H9 (cell line): ENCODE results near the gene LMTK2. TPM values are rescaled to one million over a fixed set of nuclear protein-coding genes. Genes with fewer than 3 reads are reported as not detected.

Experiments
- DNase-seq: peaks from one replicate; pipeline ENCODE4 v3.0.0-alpha.2; 2017
- H2AFZ ChIP-seq: one replicate; pipeline ENCODE4 v1.6.1; 2013; ENCODE audit warnings: mild to moderate bottlenecking, low read length, control low read depth, moderate library complexity
- H2AK5ac ChIP-seq: 2 replicates; pipeline ENCODE4 v1.6.1; 2013; ENCODE audit warnings: low read length, control low read depth, mixed read lengths; ENCODE audit not compliant: insufficient read length
- H2BK120ac ChIP-seq: one replicate; pipeline ENCODE4 v1.6.1; 2013; ENCODE audit warnings: low read depth, mild to moderate bottlenecking, low read length, control low read depth, inconsistent platforms; ENCODE audit not compliant: poor library complexity, severe bottlenecking
- H2BK12ac ChIP-seq: 2 replicates; pipeline ENCODE4 v1.6.1; 2013; ENCODE audit warnings: low read length, control low read depth, mixed read lengths, low read depth; ENCODE audit not compliant: insufficient read length
- H2BK15ac ChIP-seq: 2 replicates; pipeline ENCODE4 v1.6.1; 2013; ENCODE audit warnings: low read depth, low read length, control low read depth
- H2BK20ac ChIP-seq: one replicate; pipeline ENCODE4 v1.6.1; 2013; ENCODE audit warnings: low read depth, mild to moderate bottlenecking, low read length, control low read depth, inconsistent platforms; ENCODE audit not compliant: poor library complexity, severe bottlenecking
- H2BK5ac ChIP-seq: 2 replicates; pipeline ENCODE4 v1.6.1; 2013; ENCODE audit warnings: low read length, control low read depth, mixed read lengths; ENCODE audit not compliant: insufficient read length
- H3K14ac ChIP-seq: 2 replicates; pipeline ENCODE4 v1.6.1; 2013; ENCODE audit warnings: low read length, control low read depth; ENCODE audit not compliant: insufficient read depth
- H3K18ac ChIP-seq: 2 replicates; pipeline ENCODE4 v1.6.1; 2013; ENCODE audit warnings: low read depth, mild to moderate bottlenecking, mixed read lengths, low read length, control low read depth; ENCODE audit not compliant: insufficient read length
- H3K23ac ChIP-seq: 2 replicates; pipeline ENCODE4 v1.6.1; 2013; ENCODE audit warnings: low read length, control low read depth, mixed read lengths, low read depth; ENCODE audit not compliant: insufficient read length
- H3K23me2 ChIP-seq: 2 replicates; pipeline ENCODE4 v1.6.1; 2013; ENCODE audit warnings: low read depth, mild to moderate bottlenecking, mixed read lengths, low read length, control low read depth; ENCODE audit not compliant: insufficient read length, poor library complexity, severe bottlenecking
- H3K27ac ChIP-seq: 2 replicates; pipeline ENCODE4 v1.5.1; 2013; ENCODE audit warnings: low read length, control low read depth, mixed read lengths, low read depth; ENCODE audit not compliant: insufficient read length
- H3K27me3 ChIP-seq: 2 replicates; pipeline ENCODE4 v1.6.1; 2013; ENCODE audit warnings: low read length, control low read depth, inconsistent platforms; ENCODE audit not compliant: insufficient read depth
- H3K4ac ChIP-seq: 2 replicates; pipeline ENCODE4 v1.6.1; 2013; ENCODE audit warnings: low read depth, mild to moderate bottlenecking, control low read depth, inconsistent platforms, low read length, moderate library complexity
- H3K4me1 ChIP-seq: 2 replicates; pipeline ENCODE4 v1.6.1; 2013; ENCODE audit warnings: low read length, control low read depth, inconsistent platforms; ENCODE audit not compliant: insufficient read depth
- H3K4me2 ChIP-seq: 2 replicates; pipeline ENCODE4 v1.6.1; 2013; ENCODE audit warnings: low read length, control low read depth, mixed read lengths; ENCODE audit not compliant: insufficient read length, insufficient read depth
- H3K56ac ChIP-seq: 2 replicates; pipeline ENCODE4 v1.6.1; 2013; ENCODE audit warnings: low read depth, mild to moderate bottlenecking, mixed read lengths, low read length, control low read depth; ENCODE audit not compliant: insufficient read length
- H3K79me1 ChIP-seq: 2 replicates; pipeline ENCODE4 v1.6.1; 2013; ENCODE audit warnings: low read depth, mild to moderate bottlenecking, moderate library complexity, low read length, control low read depth, inconsistent platforms; ENCODE audit not compliant: insufficient read depth, poor library complexity, severe bottlenecking
- H3K79me2 ChIP-seq: 2 replicates; pipeline ENCODE4 v1.6.1; 2013; ENCODE audit warnings: low read length, control low read depth, inconsistent platforms; ENCODE audit not compliant: insufficient read depth
- H3K9ac ChIP-seq: 2 replicates; pipeline ENCODE4 v1.6.1; 2013; ENCODE audit warnings: low read length, control low read depth, mixed read lengths; ENCODE audit not compliant: insufficient read length; ENCODE audit errors: extremely low read depth
- H3K9me3 ChIP-seq: one replicate; pipeline ENCODE4 v1.6.1; 2013; ENCODE audit warnings: low read depth, low read length, inconsistent platforms; ENCODE audit not compliant: control insufficient read depth
- H3T11ph ChIP-seq: one replicate; pipeline ENCODE4 v1.6.1; 2013; ENCODE audit warnings: mild to moderate bottlenecking, low read length, control low read depth, inconsistent platforms
- H4K20me1 ChIP-seq: one replicate; pipeline ENCODE4 v1.6.1; 2013; ENCODE audit not compliant: control insufficient read depth, insufficient read length, insufficient read depth
- H4K5ac ChIP-seq: 2 replicates; pipeline ENCODE4 v1.6.1; 2013; ENCODE audit warnings: low read depth, mild to moderate bottlenecking, mixed read lengths, low read length, control low read depth; ENCODE audit not compliant: insufficient read length
- H4K8ac ChIP-seq: replicated peaks from 2 replicates; pipeline ENCODE4 v1.6.1; 2013; ENCODE audit warnings: low read length, control low read depth, mixed read lengths, low read depth; ENCODE audit not compliant: insufficient read length
- H4K91ac ChIP-seq: 2 replicates; pipeline ENCODE4 v1.6.1; 2013; ENCODE audit warnings: low read depth, mild to moderate bottlenecking, moderate library complexity, mixed read lengths, low read length, control low read depth; ENCODE audit not compliant: insufficient read length
- H3K27ac Mint-ChIP-seq, 3 experiments: 2 replicates in 2 of 3; 3 replicates in 1 of 3; pipeline ENCODE4 v1.8.0; 2020 to 2021; ENCODE audit warnings: mixed read lengths in 3 of 3, mild to moderate bottlenecking in 1 of 3, moderate library complexity in 1 of 3
- H3K27me3 Mint-ChIP-seq: 2 replicates; pipeline ENCODE4 v1.8.0; 2021; ENCODE audit warnings: low read depth, mild to moderate bottlenecking, moderate library complexity, mixed read lengths
- H3K36me3 Mint-ChIP-seq, 3 experiments: 2 replicates in 2 of 3; 3 replicates in 1 of 3; pipeline ENCODE4 v1.8.0; 2020 to 2021; ENCODE audit warnings: low read depth in 3 of 3, mixed read lengths in 3 of 3; ENCODE audit not compliant: insufficient read depth in 1 of 3
- H3K4me1 Mint-ChIP-seq, 2 experiments: 2 replicates each; pipeline ENCODE4 v1.8.0; 2020; ENCODE audit warnings: mixed read lengths in 2 of 2
- H3K4me3 Mint-ChIP-seq, 2 experiments: 2 replicates in 1 of 2; 3 replicates in 1 of 2; pipeline ENCODE4 v1.8.0; 2020 to 2021; ENCODE audit warnings: mild to moderate bottlenecking in 2 of 2, mixed read lengths in 2 of 2, moderate library complexity in 1 of 2
- H3K9me3 Mint-ChIP-seq, 2 experiments: 2 replicates in 1 of 2; 3 replicates in 1 of 2; pipeline ENCODE4 v1.8.0; 2020; ENCODE audit warnings: mild to moderate bottlenecking in 2 of 2, mixed read lengths in 2 of 2, moderate library complexity in 1 of 2
- WGBS: extraction: QIAGEN DNeasy Blood & Tissue Kit; methylation state at CpG from one replicate; pipeline ENCODE4 v1.1.7; 2013; ENCODE audit warnings: missing lambda C conversion rate, low lambda C conversion rate, mixed read lengths; ENCODE audit not compliant: insufficient read length; ENCODE audit errors: extremely low coverage; 5-methylcytosine and 5-hydroxymethylcytosine counted together
- total RNA-seq: library from RNA; stranded (reverse); gene quantifications from 2 replicates; pipeline ENCODE4 v1.2.1, GENCODE V29; 2021
- TF ChIP-seq, protein P1 (sequence below): fragments of 200-600 bp; sonication (generic); conservative IDR thresholded peaks from 3 replicates; pipeline ENCODE4 v1.8.0; 2021; ENCODE audit warnings: antibody characterized with exemption, mild to moderate bottlenecking

Gene LMTK2
- total RNA-seq, 1 experiment from 2014 or later, result 24.9 TPM

DNA sequence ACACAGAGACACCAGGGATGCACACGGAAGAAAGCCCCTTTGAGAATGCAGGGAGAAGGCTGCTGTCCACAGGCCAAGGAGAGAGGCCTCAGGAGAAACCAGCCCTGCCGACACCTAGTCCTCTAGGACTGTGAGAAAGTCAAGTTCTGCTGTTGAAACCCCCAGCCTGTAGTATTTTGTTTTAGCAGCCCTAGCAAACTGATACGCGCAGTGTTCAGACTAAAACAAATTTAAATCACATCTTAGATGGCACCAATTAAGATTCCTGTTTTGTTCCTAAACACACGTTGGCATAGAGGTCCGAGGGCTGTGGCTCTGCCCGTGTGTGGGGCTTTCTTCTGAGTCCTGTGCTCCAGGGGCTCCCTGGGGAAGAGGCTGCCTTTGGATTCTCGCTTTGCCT lies 21.7 kb downstream of the LMTK2 start:
- Histone ChIP-seq H3K79me1 (peaks cover 2% of the 10 kb centered on the region), H2BK12ac (no peak overlapping the region), H3K14ac (no peak overlapping the region), H4K5ac (no peak overlapping the region), H3K9ac (no peak overlapping the region), H4K20me1 (no peaks in the 10 kb centered on the region), H3K56ac (no peak overlapping the region), H3K4ac (no peak overlapping the region), H2AK5ac (no peak overlapping the region), H2BK120ac (no peak overlapping the region), H3K27me3 (no peaks in the 10 kb centered on the region), H3K27ac (no peak overlapping the region), H2BK20ac (no peak overlapping the region), H3K23me2 (no peaks in the 10 kb centered on the region), H4K8ac (no peak overlapping the region), H2AFZ (no peak overlapping the region), H3T11ph (no peak overlapping the region), H3K4me1 (no peaks in the 10 kb centered on the region), H3K18ac (no peak overlapping the region), H3K4me2 (no peak overlapping the region), H2BK15ac (no peak overlapping the region), H2BK5ac (no peak overlapping the region), H3K79me2 (peaks cover 2% of the 10 kb centered on the region; the same call in 1 of the 2 replicates), H3K23ac (no peak overlapping the region), H3K9me3 (no peaks in the 10 kb centered on the region), H4K91ac (no peak overlapping the region)
- DNase-seq, result no peak
- H3K4me3 Mint-ChIP-seq, result no peak overlapping the region
- H3K4me1 Mint-ChIP-seq, result peaks cover 20 to 30% of the 10 kb centered on the region in 2 experiments
- no peaks in the 10 kb centered on the region for H3K9me3 Mint-ChIP-seq
- H3K27ac Mint-ChIP-seq, result no peak overlapping the region; a peak in 1 of 7 replicates
- WGBS, result no CpG with 5 or more reads among the region's 8 CpGs
- TF ChIP-seq, protein P1, sequence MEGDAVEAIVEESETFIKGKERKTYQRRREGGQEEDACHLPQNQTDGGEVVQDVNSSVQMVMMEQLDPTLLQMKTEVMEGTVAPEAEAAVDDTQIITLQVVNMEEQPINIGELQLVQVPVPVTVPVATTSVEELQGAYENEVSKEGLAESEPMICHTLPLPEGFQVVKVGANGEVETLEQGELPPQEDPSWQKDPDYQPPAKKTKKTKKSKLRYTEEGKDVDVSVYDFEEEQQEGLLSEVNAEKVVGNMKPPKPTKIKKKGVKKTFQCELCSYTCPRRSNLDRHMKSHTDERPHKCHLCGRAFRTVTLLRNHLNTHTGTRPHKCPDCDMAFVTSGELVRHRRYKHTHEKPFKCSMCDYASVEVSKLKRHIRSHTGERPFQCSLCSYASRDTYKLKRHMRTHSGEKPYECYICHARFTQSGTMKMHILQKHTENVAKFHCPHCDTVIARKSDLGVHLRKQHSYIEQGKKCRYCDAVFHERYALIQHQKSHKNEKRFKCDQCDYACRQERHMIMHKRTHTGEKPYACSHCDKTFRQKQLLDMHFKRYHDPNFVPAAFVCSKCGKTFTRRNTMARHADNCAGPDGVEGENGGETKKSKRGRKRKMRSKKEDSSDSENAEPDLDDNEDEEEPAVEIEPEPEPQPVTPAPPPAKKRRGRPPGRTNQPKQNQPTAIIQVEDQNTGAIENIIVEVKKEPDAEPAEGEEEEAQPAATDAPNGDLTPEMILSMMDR, result no peak
- H3K27me3 Mint-ChIP-seq, result no peaks in the 10 kb centered on the region
- no peaks in the 10 kb centered on the region; a peak in 4 of 7 replicates for H3K36me3 Mint-ChIP-seq
